GM19468 (cell line): ENCODE data around the gene AKR1C2.
"Not testable (repeated sequence)": the region's sequence is repeated elsewhere in the genome, so short reads cannot be mapped to it uniquely, and the experiment has no call there.

Experiments
- ATAC-seq: cut with Tn5 transposase; IDR thresholded peaks from one replicate; pipeline ENCODE4 v1.9.1; 2021; ENCODE audit warnings: mild to moderate bottlenecking, moderate library complexity, moderate number of reproducible peaks; ENCODE audit not compliant: unreplicated experiment; ENCODE audit errors: extremely low read depth

The AKR1C2 gene

GRCh38 chr10:4992564-4992963 lies 11.1 kb downstream of the AKR1C2 start:
- ATAC-seq, result not testable (repeated sequence)

- ATAC-seq, result not testable (repeated sequence)
These were observed 12.2 kb downstream of the AKR1C2 start for GRCh38 chr10:4991463-4991862.

GRCh38 chr10:4990217-4990616 lies 13.4 kb downstream of the AKR1C2 start:
- ATAC-seq, result no peak

- ATAC-seq, result not testable (repeated sequence)
These were observed 15.5 kb downstream of the AKR1C2 start for GRCh38 chr10:4988000-4988641.

GRCh38 chr10:4984971-4985594 lies 18.6 kb downstream of the AKR1C2 start:
- ATAC-seq, result no peak

- no peak for ATAC-seq
These were observed 19.4 kb downstream of the AKR1C2 start for GRCh38 chr10:4984223-4984622.

- ATAC-seq, result no peak
These were observed 19.9 kb downstream of the AKR1C2 start for GRCh38 chr10:4983615-4984216.

GRCh38 chr10:4982764-4983226 lies 20.9 kb downstream of the AKR1C2 start:
- no peak for ATAC-seq

GRCh38 chr10:4981722-4982471 lies 21.8 kb downstream of the AKR1C2 start:
- ATAC-seq, result no peak

GRCh38 chr10:4980793-4981192 lies 22.9 kb downstream of the AKR1C2 start:
- ATAC-seq, result no peak

- ATAC-seq, result no peak
These were observed 24.8 kb downstream of the AKR1C2 start for GRCh38 chr10:4978870-4979269.

- ATAC-seq, result no peak
These were observed 26.6 kb downstream of the AKR1C2 start for GRCh38 chr10:4977025-4977424.

- ATAC-seq, result not testable (repeated sequence)
These were observed 29.3 kb downstream of the AKR1C2 start for GRCh38 chr10:4974400-4974799.

- not testable (repeated sequence) for ATAC-seq
These were observed 30.4 kb downstream of the AKR1C2 start for GRCh38 chr10:4973294-4973693.

GRCh38 chr10:4972369-4973142 lies 31.1 kb downstream of the AKR1C2 start:
- ATAC-seq, result not testable (repeated sequence)

- ATAC-seq, result not testable (repeated sequence)
These were observed 33.3 kb downstream of the AKR1C2 start for GRCh38 chr10:4970362-4970761.

- not testable (repeated sequence) for ATAC-seq
These were observed 34.4 kb downstream of the AKR1C2 start for GRCh38 chr10:4969289-4969688.

GRCh38 chr10:4967189-4967588 lies 36.5 kb downstream of the AKR1C2 start:
- not testable (repeated sequence) for ATAC-seq

- not testable (repeated sequence) for ATAC-seq
These were observed 37.9 kb downstream of the AKR1C2 start for GRCh38 chr10:4965763-4966162.

GRCh38 chr10:4963815-4964154 lies 39.9 kb downstream of the AKR1C2 start:
- not testable (repeated sequence) for ATAC-seq
